Bladder microvascular endothelial cell (primary cell): ENCODE measurements around the gene ID2. TPM values are rescaled to one million over a fixed set of nuclear protein-coding genes. Genes with fewer than 3 reads are reported as not detected.

ENCODE experiments used
- total RNA-seq: library from RNA; depleted of rRNA; stranded (reverse); fragments of >200 nt; gene quantifications from 2 replicates; pipeline ENCODE4 v1.2.3, GENCODE V29; 2014

ID2 gene, protein sequence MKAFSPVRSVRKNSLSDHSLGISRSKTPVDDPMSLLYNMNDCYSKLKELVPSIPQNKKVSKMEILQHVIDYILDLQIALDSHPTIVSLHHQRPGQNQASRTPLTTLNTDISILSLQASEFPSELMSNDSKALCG
- 18.1 and 41.0 TPM in 2 replicates for total RNA-seq

GRCh38 chr2:8681786-8682692, at the start of gene ID2:
ID2 (plus strand) TSS chr2:8682056; CDS start chr2:8682166, 110 bp downstream.

Other genes with a start within 250 kb of the ID2 start
- gene KIDINS220, start 155.6 kb downstream of the ID2 start, total RNA-seq: 34.8 and 89.9 TPM in 2 replicates